Smooth muscle cell (in vitro differentiated cells): ENCODE measurements around the gene KRTAP10-12. TPM values are rescaled to one million over a fixed set of nuclear protein-coding genes. Genes with fewer than 3 reads are reported as not detected.

Source experiments
- DNase-seq: peaks from one replicate; lab custom pipeline; 2025; ENCODE audit not compliant: unreplicated experiment; lab: John Stamatoyannopoulos, UW
- H2AFZ ChIP-seq: fragments of 200-600 bp; sonication (generic); 2 replicates; pipeline ENCODE4 v1.6.0; 2016; ENCODE audit warnings: antibody characterized with exemption, low read depth, mild to moderate bottlenecking
- H3F3A ChIP-seq: fragments of 200-600 bp; sonication (generic); 2 replicates; pipeline ENCODE4 v1.6.0; 2017; ENCODE audit warnings: antibody characterized with exemption, low read depth
- H3K27ac ChIP-seq: fragments of 200-600 bp; sonication (generic); 2 replicates; pipeline ENCODE4 v1.5.1; 2016; ENCODE audit warnings: low read depth, mild to moderate bottlenecking
- H3K27me3 ChIP-seq: fragments of 200-600 bp; sonication (generic); 2 replicates; pipeline ENCODE4 v1.6.1; 2016; ENCODE audit warnings: low read depth, mild to moderate bottlenecking
- H3K36me3 ChIP-seq: fragments of 200-600 bp; sonication (generic); 2 replicates; pipeline ENCODE4 v1.5.1; 2016; ENCODE audit warnings: low read depth
- H3K4me1 ChIP-seq: fragments of 200-600 bp; sonication (generic); 2 replicates; pipeline ENCODE4 v1.5.1; 2016; ENCODE audit warnings: low read depth
- H3K4me2 ChIP-seq: fragments of 200-600 bp; sonication (generic); 2 replicates; pipeline ENCODE4 v1.6.0; 2016; ENCODE audit warnings: mild to moderate bottlenecking
- H3K4me3 ChIP-seq: fragments of 200-600 bp; sonication (generic); 2 replicates; pipeline ENCODE4 v1.5.1; 2016; ENCODE audit warnings: mild to moderate bottlenecking
- H3K79me2 ChIP-seq: fragments of 200-600 bp; sonication (generic); 2 replicates; pipeline ENCODE4 v1.6.0; 2016; ENCODE audit warnings: low read depth, mild to moderate bottlenecking
- H3K9ac ChIP-seq: fragments of 200-600 bp; sonication (generic); 2 replicates; pipeline ENCODE4 v1.6.0; 2016; ENCODE audit warnings: low read depth
- H3K9me3 ChIP-seq: fragments of 200-600 bp; sonication (generic); replicated peaks from 2 replicates; pipeline ENCODE4 v1.5.1; 2016; ENCODE audit warnings: low read depth
- H4K20me1 ChIP-seq: fragments of 200-600 bp; sonication (generic); 2 replicates; pipeline ENCODE4 v1.6.0; 2016; ENCODE audit warnings: low read depth
- CTCF ChIP-seq: fragments of 200-600 bp; sonication (generic); IDR thresholded peaks from 2 replicates; pipeline ENCODE4 v1.5.1; 2017; ENCODE audit warnings: borderline replicate concordance, mild to moderate bottlenecking, antibody characterized with exemption; ENCODE audit not compliant: insufficient read depth, poor library complexity, severe bottlenecking
- WGBS: methylation state at CpG from one replicate; pipeline ENCODE4 v1.1.7; 2016; ENCODE audit warnings: low lambda C conversion rate; 5-methylcytosine and 5-hydroxymethylcytosine counted together
- polyA plus RNA-seq: library from polyadenylated mRNA; unstranded; fragments of >200 nt; fragmentation: Nextera tagmentation; extraction: Ambion mirVana; gene quantifications from 2 replicates; pipeline ENCODE4 v1.2.1, GENCODE V29; 2016
- total RNA-seq: library from RNA; depleted of rRNA; stranded (reverse); fragments of >200 nt; gene quantifications from 2 replicates; pipeline ENCODE4 v1.2.3, GENCODE V29; 2014

KRTAP10-12 gene
- total and polyA plus RNA-seq, 2 experiments from 2014 or later: not detected

DNA sequence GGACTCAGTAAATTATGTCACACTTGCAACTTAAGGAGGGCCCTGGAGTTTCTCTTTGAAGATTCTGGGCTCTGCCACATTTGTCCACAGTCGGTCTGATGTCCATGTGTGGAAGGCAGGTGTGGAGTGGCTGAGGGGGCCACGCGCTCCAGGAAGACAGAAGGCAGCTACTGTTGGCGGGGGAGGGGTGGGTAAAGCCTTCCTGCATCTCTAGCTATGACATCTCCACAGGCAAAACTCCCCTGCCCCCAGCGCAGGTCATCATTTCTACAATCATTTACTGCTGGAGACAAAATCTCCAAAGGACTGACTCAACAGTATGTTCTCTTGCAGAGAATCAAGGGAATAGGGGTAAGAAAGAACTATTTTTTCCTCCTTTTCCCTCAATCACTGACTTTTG lies 25.8 kb downstream of the KRTAP10-12 start:
- H3K79me2 ChIP-seq: no peaks in the 10 kb centered on the region
- H4K20me1 ChIP-seq: no peaks in the 10 kb centered on the region
- peak overlapping the region; percentile 29 for H2AFZ ChIP-seq
- H3K27ac ChIP-seq: no peak overlapping the region
- TF ChIP-seq CTCF: no peak
- no peaks in the 10 kb centered on the region for H3K4me1 ChIP-seq
- H3K4me2 ChIP-seq: peak overlapping the region; percentile 61
- no peak for DNase-seq
- H3F3A ChIP-seq: no peaks in the 10 kb centered on the region
- no peaks in the 10 kb centered on the region for H3K36me3 ChIP-seq
- H3K27me3 ChIP-seq: peaks cover 55% of the 10 kb centered on the region
- no peak overlapping the region for H3K9ac ChIP-seq
- 63% methylated on average over 5 of the region's 5 CpGs for WGBS
- H3K9me3 ChIP-seq: no peaks in the 10 kb centered on the region
- no peak overlapping the region for H3K4me3 ChIP-seq

DNA sequence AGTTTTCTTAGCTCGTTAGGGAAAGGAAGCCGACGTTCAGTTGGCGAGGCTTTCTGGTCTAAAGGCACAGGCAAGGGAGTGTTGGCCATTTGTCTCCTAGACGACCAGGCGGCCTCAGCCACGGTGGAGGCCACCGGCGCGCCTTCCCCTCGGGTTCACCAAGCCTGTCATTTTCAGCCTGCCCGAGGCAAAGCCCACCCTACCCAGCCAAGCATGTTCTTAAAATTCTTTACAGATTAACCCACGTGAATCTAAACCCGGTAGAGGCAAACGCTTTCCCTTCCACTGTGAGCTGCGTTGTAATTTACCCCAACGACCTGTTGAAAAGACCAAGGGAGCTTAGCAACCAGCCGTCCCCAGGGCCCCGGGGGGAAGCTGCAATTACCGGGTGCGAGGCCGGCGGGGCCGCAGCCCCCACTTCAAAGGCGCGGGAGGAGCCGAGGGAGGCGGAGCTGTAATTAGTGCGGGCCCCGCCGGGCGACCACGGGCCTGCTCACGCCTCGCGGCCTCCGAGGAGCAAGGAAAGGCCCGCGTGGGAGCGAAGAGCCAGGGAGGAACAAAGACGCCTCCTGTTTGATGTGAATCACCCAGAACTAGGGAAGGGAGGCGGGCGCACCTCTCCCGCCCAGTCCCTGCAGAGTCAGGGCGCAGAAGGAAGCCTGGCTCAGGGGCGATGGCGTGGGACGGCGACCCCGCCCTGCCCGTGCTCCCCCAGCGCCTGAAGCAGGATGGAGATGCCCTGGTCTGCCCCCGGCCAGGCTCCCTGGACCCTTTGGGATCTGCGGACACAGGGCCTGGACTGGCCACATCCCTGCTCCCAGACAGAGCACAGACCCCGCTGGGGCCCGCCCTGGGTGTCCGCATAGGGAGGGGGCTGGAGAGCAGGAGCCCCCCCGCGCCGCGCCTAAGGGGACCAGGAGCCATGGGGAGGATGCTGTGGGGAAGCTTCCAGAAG lies 26.5 kb downstream of the KRTAP10-12 start:
- TF ChIP-seq CTCF: no peak
- Histone ChIP-seq H3K9ac (no peak overlapping the region), H3K79me2 (no peaks in the 10 kb centered on the region), H3K4me1 (no peaks in the 10 kb centered on the region), H3K27me3 (peaks cover 48% of the 10 kb centered on the region), H3F3A (no peaks in the 10 kb centered on the region), H3K4me2 (peak overlapping the region; percentile 61), H3K4me3 (peak overlapping the region; percentile 9), H3K36me3 (no peaks in the 10 kb centered on the region), H3K9me3 (no peaks in the 10 kb centered on the region), H4K20me1 (no peaks in the 10 kb centered on the region), H3K27ac (no peak overlapping the region), H2AFZ (peak overlapping the region; percentile 29)
- WGBS: 29% methylated on average over 60 of the region's 61 CpGs
- DNase-seq: no peak

GRCh38 chr21:44724196-44724595 lies 27.2 kb downstream of the KRTAP10-12 start:
- Histone ChIP-seq H3K27me3 (peaks cover 41% of the 10 kb centered on the region), H4K20me1 (no peaks in the 10 kb centered on the region), H3K79me2 (no peaks in the 10 kb centered on the region), H3K4me3 (no peak overlapping the region), H3F3A (no peaks in the 10 kb centered on the region), H3K9me3 (no peaks in the 10 kb centered on the region), H3K36me3 (no peaks in the 10 kb centered on the region), H3K4me2 (no peak overlapping the region), H2AFZ (no peak overlapping the region), H3K4me1 (no peaks in the 10 kb centered on the region), H3K27ac (no peak overlapping the region), H3K9ac (no peak overlapping the region)
- 95% methylated on average over 7 of the region's 7 CpGs for WGBS
- no peak for DNase-seq
- TF ChIP-seq CTCF: no peak
